GM19452 (cell line): ENCODE data around the gene CDK6.
"Not testable (repeated sequence)": the region's sequence is repeated elsewhere in the genome, so short reads cannot be mapped to it uniquely, and the experiment has no call there.

Experiments
- ATAC-seq: cut with Tn5 transposase; IDR thresholded peaks from one replicate; pipeline ENCODE4 v1.9.1; 2021; ENCODE audit not compliant: unreplicated experiment

Gene CDK6

GRCh38 chr7:92763636-92764423 lies 72.5 kb downstream of the CDK6 start:
- no peak for ATAC-seq

GRCh38 chr7:92762851-92763250 lies 73.5 kb downstream of the CDK6 start:
- ATAC-seq: no peak

- ATAC-seq: no peak
These were observed 74.8 kb downstream of the CDK6 start for GRCh38 chr7:92761391-92762097.

- no peak for ATAC-seq
These were observed 77.5 kb downstream of the CDK6 start for GRCh38 chr7:92758796-92759431.

GRCh38 chr7:92757311-92757910 lies 79.0 kb downstream of the CDK6 start:
- ATAC-seq: not testable (repeated sequence)

- ATAC-seq: no peak
These were observed 80.7 kb downstream of the CDK6 start for GRCh38 chr7:92755680-92756079.

GRCh38 chr7:92754919-92755581 lies 81.3 kb downstream of the CDK6 start:
- ATAC-seq: no peak

GRCh38 chr7:92753614-92754013 lies 82.8 kb downstream of the CDK6 start:
- no peak for ATAC-seq

GRCh38 chr7:92751902-92752901 lies 84.2 kb downstream of the CDK6 start:
- no peak for ATAC-seq

GRCh38 chr7:92750946-92751345 lies 85.4 kb downstream of the CDK6 start:
- ATAC-seq: no peak

GRCh38 chr7:92750447-92750839 lies 85.9 kb downstream of the CDK6 start:
- no peak for ATAC-seq

GRCh38 chr7:92749832-92750446 lies 86.4 kb downstream of the CDK6 start:
- ATAC-seq: no peak

GRCh38 chr7:92749327-92749755 lies 87.0 kb downstream of the CDK6 start:
- ATAC-seq: no peak

GRCh38 chr7:92748495-92748894 lies 87.9 kb downstream of the CDK6 start:
- no peak for ATAC-seq

- no peak for ATAC-seq
These were observed 89.1 kb downstream of the CDK6 start for GRCh38 chr7:92747041-92747835.

GRCh38 chr7:92745241-92745640 lies 91.1 kb downstream of the CDK6 start:
- ATAC-seq: no peak

GRCh38 chr7:92744180-92744579 lies 92.2 kb downstream of the CDK6 start:
- not testable (repeated sequence) for ATAC-seq

- no peak for ATAC-seq
These were observed 94.2 kb downstream of the CDK6 start for GRCh38 chr7:92742186-92742585.
